HL-60 (cell line): ENCODE data around the gene NRCAM.

ENCODE experiments used
- DNase-seq, 2 experiments: peaks; one replicate each; pipeline ENCODE4 v3.0.0-alpha.2; 2010 to 2020; ENCODE audit warnings: low read depth in 1 of 2, low spot score in 1 of 2
- H3K27ac ChIP-seq: fragments of 250-450 bp; sonication (Bioruptor Pico); replicated peaks from 2 replicates; pipeline ENCODE4 v1.5.1; 2020; ENCODE audit warnings: mild to moderate bottlenecking, moderate library complexity
- H3K27me3 ChIP-seq: fragments of 250-450 bp; sonication (Bioruptor Pico); 2 replicates; pipeline ENCODE4 v1.5.1; 2021; ENCODE audit warnings: mild to moderate bottlenecking, moderate library complexity; ENCODE audit not compliant: insufficient read depth, poor library complexity, severe bottlenecking
- H3K4me3 ChIP-seq: replicated peaks from 2 replicates; pipeline ENCODE4 v1.5.1; 2011; ENCODE audit warnings: mild to moderate bottlenecking, control low read depth, low read length; ENCODE audit not compliant: insufficient read depth
- POLR2AphosphoS5 ChIP-seq: IDR thresholded peaks from 2 replicates; pipeline ENCODE4 v1.6.1; 2012; ENCODE audit warnings: low read depth
- TF ChIP-seq, protein P1 (sequence below): IDR thresholded peaks from 2 replicates; pipeline ENCODE4 v1.6.1; 2012; ENCODE audit warnings: low read depth; ENCODE audit not compliant: insufficient replicate concordance
- TF ChIP-seq, protein P2 (sequence below): IDR thresholded peaks from one replicate; pipeline ENCODE4 v1.5.1; 2011; ENCODE audit warnings: low read length, control low read depth, inconsistent platforms; ENCODE audit not compliant: insufficient read depth

Gene NRCAM

DNA sequence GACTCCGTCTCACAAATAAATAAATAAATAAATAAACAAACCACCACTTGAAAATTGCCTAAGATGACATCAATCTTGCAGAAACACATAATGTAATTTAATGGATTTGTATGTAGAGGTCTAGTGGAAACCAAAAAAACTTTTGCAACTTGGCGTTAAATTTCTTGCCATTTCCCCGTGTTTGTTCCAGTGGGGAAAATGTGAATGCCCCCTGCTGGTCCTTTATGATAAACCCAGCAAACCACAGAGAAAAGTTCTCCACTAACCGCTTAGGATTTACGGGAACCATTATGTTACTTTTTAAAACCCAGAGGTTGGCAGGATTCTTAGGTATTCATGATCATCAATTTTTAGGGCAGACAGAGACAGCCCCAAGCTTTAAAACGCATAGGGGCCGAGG, 358.5 kb downstream of the NRCAM start:
- DNase-seq = peak in 1 of 2 experiments; percentile 10
- Histone ChIP-seq H3K27me3 (no peaks in the 10 kb centered on the region), H3K27ac (no peak overlapping the region), H3K4me3 (no peak overlapping the region)
- TF ChIP-seq, protein P1, sequence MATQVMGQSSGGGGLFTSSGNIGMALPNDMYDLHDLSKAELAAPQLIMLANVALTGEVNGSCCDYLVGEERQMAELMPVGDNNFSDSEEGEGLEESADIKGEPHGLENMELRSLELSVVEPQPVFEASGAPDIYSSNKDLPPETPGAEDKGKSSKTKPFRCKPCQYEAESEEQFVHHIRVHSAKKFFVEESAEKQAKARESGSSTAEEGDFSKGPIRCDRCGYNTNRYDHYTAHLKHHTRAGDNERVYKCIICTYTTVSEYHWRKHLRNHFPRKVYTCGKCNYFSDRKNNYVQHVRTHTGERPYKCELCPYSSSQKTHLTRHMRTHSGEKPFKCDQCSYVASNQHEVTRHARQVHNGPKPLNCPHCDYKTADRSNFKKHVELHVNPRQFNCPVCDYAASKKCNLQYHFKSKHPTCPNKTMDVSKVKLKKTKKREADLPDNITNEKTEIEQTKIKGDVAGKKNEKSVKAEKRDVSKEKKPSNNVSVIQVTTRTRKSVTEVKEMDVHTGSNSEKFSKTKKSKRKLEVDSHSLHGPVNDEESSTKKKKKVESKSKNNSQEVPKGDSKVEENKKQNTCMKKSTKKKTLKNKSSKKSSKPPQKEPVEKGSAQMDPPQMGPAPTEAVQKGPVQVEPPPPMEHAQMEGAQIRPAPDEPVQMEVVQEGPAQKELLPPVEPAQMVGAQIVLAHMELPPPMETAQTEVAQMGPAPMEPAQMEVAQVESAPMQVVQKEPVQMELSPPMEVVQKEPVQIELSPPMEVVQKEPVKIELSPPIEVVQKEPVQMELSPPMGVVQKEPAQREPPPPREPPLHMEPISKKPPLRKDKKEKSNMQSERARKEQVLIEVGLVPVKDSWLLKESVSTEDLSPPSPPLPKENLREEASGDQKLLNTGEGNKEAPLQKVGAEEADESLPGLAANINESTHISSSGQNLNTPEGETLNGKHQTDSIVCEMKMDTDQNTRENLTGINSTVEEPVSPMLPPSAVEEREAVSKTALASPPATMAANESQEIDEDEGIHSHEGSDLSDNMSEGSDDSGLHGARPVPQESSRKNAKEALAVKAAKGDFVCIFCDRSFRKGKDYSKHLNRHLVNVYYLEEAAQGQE = no peak
- TF ChIP-seq, protein P2, sequence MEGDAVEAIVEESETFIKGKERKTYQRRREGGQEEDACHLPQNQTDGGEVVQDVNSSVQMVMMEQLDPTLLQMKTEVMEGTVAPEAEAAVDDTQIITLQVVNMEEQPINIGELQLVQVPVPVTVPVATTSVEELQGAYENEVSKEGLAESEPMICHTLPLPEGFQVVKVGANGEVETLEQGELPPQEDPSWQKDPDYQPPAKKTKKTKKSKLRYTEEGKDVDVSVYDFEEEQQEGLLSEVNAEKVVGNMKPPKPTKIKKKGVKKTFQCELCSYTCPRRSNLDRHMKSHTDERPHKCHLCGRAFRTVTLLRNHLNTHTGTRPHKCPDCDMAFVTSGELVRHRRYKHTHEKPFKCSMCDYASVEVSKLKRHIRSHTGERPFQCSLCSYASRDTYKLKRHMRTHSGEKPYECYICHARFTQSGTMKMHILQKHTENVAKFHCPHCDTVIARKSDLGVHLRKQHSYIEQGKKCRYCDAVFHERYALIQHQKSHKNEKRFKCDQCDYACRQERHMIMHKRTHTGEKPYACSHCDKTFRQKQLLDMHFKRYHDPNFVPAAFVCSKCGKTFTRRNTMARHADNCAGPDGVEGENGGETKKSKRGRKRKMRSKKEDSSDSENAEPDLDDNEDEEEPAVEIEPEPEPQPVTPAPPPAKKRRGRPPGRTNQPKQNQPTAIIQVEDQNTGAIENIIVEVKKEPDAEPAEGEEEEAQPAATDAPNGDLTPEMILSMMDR = peak; percentile 48
- no peak for TF ChIP-seq POLR2AphosphoS5
